HG02763 (cell line): ENCODE measurements around the gene SLC16A13.
"Not testable (repeated sequence)": the region's sequence is repeated elsewhere in the genome, so short reads cannot be mapped to it uniquely, and the experiment has no call there.

Experiments
- ATAC-seq: cut with Tn5 transposase; IDR thresholded peaks from one replicate; pipeline ENCODE4 v1.9.1; 2021; ENCODE audit warnings: mild to moderate bottlenecking, moderate library complexity; ENCODE audit not compliant: unreplicated experiment

The SLC16A13 gene

DNA sequence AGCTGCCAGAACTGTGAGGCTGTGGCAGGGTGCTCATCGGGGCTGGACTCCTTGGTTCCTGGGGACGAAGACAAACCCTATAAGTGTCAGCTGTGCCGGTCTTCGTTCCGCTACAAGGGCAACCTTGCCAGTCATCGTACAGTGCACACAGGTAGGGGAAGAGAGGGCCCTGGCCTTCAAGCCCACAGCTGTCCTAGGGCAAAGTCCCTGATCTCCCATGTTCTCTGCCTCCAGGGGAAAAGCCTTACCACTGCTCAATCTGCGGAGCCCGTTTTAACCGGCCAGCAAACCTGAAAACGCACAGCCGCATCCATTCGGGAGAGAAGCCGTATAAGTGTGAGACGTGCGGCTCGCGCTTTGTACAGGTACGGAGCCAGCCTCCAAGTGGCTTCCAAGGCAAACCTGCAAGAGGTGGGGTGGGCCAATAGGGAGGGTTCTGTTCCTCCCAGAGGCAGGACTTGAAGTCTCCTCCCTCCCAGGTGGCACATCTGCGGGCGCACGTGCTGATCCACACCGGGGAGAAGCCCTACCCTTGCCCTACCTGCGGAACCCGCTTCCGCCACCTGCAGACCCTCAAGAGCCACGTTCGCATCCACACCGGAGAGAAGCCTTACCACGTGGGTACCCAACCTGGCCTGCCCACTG lies 9.2 kb upstream of the SLC16A13 start:
- no peak for ATAC-seq

DNA sequence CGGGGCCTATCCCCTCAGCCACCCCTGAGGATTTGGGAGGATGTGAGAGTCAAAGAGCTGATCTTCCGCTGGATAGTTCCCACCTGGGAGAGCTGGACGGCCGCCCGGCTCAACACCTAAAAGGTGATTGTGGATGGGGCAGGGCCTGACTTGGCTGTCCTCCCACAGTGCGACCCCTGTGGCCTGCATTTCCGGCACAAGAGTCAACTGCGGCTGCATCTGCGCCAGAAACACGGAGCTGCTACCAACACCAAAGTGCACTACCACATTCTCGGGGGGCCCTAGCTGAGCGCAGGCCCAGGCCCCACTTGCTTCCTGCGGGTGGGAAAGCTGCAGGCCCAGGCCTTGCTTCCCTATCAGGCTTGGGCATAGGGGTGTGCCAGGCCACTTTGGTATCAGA lies 8.5 kb upstream of the SLC16A13 start:
- ATAC-seq: no peak

DNA sequence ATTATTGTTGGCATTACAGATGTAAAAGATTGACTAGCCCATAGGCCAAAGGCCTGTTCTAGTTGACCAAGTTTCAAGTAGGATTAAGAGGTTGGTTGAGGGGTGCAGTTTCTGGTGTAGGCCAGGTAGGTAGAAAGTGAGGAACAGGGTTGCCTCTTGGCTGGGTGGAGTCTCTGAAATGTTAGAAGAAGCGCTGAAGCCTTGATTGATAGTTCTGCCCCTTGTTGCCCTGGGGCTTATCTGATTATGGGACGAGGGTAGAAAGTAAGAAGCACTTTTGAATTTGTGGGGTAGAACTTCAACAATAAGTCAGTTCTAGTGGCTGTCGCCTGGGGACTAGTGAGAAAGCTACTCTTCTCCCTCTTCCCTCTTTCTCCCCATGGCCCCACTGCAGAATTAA lies 6.7 kb upstream of the SLC16A13 start:
- no peak for ATAC-seq

DNA sequence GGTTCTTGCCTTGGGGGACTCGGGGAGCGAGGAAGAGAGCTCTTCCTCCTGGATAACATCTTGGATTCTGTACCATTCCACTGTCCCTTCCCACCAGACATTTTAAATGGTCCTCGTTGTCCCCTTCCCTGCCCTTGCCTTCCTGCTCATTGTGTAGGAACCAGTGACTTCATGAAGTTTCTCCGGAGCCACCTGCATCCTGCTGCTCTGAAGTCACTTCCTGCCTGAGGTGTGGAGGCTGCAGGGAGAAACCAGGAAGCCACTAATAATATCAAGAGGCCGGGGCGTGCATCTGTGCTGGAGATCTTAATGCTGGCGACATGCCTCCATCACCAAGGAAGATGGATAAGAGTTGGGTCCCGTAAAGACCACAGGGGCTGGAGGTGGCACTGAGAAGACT lies 6.2 kb upstream of the SLC16A13 start:
- no peak for ATAC-seq

DNA sequence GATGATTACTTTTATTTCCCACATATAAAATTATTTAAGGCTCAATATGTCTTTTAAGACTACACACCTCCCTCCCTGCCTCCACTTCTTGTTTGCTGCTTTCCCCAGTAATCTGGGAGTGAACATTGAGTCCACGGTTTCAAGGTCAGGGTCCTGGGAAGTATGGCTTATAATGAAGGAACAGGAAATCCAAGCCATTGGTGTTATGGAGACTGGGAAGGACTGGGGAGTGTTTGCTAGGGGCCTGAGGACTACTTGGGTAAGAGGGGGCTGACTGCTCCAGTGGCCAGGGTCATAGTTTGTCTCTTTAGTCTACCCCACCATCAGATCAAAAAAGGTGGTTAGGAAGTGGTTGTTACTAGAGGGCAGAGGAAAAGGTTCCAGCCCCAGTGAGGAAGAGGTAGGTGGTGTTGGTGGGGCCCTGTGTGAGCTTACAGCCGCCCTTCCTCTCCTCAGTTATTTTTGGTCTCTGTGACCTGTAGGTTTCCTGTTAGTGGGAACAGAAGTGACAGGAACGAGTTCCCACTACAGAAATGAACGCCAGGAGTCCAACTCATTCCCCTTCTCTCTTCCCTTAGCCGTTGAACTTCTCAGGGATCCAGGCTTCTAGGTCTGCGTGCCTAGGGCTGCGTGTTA lies 742 bp upstream of the SLC16A13 start:
- peak; percentile 2 for ATAC-seq

DNA sequence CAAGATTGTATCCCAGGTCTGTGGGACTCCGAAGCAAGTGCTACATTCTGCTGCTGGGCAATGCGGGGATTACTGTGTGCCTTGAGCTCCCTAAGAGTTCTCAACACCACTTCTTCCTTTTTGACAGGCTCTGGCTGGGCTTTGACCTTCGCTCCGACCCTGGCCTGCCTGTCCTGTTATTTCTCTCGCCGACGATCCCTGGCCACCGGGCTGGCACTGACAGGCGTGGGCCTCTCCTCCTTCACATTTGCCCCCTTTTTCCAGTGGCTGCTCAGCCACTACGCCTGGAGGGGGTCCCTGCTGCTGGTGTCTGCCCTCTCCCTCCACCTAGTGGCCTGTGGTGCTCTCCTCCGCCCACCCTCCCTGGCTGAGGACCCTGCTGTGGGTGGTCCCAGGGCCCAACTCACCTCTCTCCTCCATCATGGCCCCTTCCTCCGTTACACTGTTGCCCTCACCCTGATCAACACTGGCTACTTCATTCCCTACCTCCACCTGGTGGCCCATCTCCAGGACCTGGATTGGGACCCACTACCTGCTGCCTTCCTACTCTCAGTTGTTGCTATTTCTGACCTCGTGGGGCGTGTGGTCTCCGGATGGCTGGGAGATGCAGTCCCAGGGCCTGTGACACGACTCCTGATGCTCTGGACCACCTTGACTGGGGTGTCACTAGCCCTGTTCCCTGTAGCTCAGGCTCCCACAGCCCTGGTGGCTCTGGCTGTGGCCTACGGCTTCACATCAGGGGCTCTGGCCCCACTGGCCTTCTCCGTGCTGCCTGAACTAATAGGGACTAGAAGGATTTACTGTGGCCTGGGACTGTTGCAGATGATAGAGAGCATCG lies 2.4 kb downstream of the SLC16A13 start:
- no peak for ATAC-seq

DNA sequence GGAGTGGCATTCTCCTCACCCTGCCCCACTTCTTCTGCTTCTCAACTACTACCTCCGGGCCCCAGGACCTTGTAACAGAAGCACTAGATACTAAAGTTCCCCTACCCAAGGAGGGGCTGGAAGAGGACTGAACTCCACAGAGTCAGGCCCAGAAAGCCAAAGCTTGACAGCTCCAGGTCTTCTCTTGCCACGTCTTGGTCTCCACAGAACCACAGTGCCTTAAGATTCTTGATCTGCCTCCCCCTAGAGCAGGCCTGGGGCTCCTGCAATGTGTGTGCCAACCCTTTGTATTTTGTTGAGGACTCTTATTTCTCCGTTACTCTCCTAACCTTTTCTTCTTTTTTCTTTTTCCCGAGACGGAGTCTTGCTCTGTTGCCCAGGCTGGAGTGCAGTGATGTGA lies 4.0 kb downstream of the SLC16A13 start:
- ATAC-seq: no peak

DNA sequence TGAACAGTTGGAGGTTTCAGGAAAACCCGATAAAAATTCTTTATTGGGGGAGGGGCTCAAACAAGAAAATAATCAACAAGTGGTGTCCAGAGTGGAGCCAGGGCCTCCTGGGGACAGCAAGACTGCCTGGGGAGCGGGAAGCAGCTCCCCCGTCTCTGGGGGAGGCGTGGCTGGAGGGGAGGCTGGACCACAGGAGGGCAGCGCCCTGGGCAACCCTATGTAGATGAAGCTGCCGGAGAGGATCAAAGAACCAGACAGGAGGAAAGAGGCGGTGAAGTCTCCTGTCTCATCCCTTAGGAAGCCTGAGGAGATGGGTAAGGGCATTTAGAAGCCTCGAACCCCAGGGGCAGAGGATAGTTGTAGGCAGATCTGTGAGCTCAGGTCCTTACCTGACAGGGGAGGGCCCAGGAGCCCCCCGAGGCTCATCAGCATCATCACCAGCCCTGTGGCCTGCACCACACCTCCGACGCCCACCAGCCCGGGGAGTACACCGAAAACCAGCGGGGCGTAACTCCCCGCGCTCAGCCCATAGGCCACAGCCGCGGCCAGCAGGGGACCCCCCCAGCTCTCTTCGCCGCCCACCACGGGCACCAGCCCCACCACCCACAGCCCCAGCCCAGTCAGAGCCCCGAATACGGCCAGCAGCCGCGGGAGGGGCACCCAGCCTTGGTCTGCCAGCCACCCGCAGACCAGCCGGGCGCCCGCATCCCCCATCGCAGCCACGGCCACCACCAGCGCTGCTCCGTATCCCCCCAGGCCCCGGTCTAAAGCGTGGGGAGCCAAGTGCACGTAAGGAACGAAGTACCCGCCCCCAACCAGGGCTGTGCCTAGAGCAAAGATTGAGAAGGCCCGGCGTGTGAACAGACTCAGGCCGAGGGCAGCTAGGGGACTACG lies 6.0 kb downstream of the SLC16A13 start:
- no peak for ATAC-seq

DNA sequence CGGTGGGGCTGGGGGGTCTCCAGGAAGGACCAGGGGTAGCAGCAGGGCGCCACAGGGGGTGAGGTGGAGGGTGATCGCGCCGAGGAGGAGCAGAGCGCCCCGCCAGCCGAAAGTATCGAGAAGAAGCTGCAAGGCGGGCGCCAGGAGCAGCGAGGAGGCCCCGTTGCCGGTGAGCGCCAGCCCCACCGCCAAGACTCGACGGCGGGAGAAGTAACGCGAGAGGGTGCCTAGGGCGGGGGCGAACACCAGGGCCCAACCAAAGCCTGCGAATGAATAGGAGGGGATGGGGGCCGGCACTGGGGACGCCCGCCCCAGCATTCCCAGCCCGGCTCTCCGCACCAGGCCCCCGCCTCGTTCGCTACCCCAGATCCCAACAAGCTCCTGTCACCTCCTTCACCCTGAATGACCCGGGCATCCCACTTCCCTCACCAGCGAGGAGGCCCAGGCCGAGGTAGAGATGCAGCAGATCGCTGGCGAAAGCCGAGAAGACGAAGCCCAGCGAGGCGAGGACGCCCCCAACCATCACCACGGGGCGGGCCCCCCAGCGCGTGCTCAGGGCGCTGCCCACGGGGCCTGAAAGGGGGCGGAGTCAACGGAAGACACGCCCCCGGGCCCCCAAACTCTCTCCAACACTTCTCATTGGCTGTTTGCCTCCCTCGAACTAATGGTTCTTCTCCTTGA lies 6.8 kb downstream of the SLC16A13 start:
- no peak for ATAC-seq

DNA sequence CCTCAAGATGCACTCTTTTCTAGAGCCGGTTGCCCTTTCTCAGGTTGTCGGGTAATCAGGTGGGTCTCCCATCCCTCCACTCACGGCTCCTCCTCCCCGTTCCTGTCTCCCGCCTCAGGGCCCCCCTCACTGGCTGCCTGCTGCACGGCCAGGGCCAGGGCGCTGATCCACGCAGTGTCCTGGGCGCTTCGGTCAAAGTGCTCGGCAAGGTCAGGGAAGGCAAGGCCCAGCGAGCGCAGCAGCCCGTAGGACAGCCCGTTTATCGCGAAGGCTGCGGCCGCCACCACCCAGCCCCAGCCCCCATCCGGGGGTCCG lies 7.3 kb downstream of the SLC16A13 start:
- no peak for ATAC-seq

DNA sequence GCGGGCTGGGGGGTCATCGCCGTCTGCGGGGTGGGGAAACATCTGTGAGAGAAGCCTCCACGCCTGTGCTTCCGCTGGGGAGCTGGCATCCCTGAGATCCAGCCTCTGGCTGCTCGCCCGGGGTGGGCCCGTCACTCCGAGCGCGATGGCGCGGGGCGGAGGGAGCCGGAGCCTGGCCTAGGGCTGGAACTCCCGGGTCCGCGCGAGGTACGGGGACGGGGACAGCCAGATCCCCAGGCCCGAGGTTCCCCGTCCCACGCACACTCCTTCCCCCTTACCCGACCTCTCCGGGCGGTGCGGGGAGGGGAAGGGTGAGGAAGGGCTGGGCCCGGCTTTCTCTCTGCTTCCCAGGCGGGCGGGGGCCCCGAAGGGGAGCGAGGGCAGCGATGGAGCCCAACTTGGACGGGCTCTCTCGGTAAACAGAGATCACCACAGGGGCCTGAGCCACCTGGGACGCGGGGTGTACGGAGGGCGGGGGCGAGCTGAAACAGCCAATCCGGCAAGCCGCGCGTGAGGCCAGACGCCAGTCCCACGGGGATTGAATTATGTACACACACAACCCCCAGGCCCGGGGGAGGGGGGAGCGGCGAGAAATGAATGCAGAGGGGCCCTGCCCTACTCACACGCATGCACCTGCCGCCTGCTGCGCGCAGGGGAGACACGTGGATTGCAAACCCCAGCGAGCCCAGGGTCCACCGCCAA lies 7.8 kb downstream of the SLC16A13 start, which contains the start of gene SLC16A11:
Gene SLC16A11, minus strand, starts transcription at position 596 of the 702 bp plus-strand sequence. Its CDS starts 579 bp downstream, at position 17.
- no peak for ATAC-seq

DNA sequence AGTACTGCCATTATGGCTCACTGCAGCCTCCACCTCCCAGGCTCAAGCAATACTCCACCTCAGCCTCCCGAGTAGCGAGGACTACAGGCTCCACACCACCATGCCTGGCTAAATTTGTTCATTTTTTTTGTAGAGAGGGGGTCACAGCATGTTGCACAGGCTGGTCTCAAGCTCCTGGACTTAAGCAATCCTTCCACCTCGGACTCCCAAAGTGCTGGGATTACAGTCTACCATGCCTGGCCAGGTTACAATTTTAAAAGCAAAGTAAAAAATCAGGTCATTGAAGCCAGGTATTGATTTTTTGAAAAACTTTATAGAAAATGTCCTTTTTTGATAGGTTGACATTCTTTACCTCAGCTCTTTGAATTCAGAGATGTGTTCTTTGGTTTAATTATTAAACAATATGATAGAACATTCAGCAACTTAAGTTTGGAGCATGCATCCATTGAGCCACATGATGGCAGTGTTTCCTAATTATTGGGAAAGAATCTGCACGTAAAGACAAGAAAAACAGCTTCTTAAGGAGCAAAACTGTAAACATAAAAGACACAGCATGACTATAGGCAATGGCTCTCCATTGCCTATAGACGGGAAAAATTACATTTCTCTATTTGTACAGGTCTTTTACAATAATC lies 9.8 kb downstream of the SLC16A13 start:
- ATAC-seq: no peak

DNA sequence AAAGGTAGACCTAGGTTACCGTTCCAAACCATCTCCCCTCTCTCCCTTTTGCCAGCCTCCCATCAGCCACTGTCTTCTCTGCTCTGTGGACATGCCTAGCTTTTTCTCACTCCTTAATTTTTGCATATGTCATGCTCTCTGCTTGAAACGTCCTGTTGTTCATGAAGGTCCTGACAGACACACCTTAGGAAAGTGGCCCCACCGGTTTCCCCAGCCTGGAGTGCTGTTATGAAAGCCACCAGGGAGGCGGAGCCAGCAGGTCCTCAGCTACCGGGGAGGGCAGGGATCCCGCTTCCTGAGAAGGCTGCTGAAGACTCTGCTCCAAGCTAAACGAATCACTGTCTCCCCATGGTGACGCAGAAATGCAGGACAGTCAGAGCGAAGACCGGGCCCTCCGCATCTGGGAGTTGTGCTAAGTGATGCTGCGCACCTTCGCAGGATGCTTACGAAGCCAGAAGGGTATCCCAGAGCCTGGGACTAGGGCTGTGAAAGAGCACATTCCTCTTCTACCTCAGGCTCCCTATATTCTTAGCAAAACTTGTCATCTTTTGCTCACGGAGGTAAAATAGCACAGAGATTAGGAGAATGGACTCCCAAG lies 10.4 kb downstream of the SLC16A13 start:
- ATAC-seq: no peak

DNA sequence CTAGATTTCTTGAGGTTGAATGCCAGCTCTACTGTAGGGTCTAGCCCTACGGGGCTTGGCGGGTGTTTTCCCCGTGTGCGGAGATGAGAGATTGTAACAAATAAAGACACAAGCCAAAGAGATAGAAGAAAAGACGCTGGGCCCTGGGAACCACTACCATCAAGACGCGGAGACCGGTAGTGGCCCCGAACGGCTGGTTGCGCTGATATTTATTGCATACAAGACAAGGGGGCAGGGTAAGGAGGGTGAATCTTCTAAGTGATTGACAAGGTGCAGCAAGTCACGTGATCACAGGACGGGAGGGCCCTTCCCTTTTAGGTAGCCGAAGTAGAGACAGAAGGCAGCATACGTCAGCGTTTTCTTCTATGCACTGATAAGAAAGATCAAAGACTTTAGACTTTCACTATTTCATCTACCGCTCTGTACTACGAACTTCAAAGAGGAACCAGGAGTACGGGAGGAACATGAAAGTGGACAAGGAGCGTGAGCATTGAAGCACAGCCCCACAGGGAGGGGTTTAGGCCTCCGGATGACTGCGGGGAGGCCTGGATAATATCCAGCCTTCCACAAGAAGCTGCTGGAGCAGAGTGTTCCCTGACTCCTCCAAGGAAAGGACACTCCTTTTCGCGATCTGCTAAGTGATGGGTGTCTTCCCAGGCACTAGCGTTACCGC lies 11.0 kb downstream of the SLC16A13 start:
- ATAC-seq: not testable (repeated sequence)

DNA sequence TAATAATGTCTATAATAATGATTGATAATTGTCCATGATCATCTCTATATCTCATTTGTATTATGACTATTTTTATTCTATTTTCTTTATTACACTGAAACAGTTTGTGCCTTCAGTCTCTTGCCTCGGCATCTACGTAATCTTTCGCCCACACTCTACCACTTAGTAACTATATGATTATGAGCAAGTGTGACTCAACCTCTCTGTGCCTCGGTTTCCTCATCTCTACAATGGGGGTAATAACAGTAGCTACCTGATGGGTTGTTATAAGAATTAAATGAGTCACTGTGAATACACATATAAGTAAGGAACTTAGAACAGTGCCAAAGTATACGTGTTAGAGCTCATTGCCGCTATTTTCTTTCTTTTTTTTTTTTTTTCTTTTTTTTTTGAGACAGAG lies 11.8 kb downstream of the SLC16A13 start:
- no peak for ATAC-seq

DNA sequence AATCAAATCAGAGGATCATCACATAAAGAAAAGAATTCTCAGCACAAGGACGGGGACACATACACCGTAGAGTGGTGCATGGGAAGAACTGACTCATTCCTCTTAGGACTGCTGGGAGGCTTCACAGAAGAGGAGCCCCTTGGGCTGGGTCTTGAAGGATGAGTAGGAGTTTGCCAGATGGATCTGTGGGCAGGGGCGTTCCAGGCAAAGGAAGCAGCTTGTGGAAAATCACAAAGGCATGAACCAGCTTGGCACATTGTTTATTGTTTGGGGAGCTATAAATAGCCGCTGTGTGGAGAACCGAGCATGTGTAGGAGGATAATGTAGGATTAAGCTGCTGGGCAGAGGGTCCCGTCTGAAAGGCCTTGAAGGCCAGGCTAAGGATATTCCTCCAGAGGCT lies 13.2 kb downstream of the SLC16A13 start:
- ATAC-seq: no peak

DNA sequence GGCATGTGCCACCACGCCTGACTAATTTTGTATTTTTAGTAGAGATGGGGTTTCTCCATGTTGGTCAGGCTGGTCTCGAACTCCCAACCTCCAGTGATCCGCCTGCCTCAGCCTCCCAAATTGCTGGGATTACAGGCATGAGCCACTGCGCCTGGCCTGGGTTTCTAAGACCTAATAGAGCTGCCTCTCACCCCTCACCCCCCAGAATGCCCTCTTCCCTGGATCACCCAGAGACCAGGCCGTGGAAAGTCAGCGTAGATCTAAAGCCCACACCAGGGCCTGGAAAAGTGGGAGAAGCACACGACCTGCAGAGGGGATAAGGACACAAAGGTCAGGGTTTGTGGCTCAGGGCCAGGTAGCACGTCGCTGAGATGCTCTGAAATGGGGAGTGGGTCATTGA lies 14.8 kb downstream of the SLC16A13 start:
- ATAC-seq: not testable (repeated sequence)

DNA sequence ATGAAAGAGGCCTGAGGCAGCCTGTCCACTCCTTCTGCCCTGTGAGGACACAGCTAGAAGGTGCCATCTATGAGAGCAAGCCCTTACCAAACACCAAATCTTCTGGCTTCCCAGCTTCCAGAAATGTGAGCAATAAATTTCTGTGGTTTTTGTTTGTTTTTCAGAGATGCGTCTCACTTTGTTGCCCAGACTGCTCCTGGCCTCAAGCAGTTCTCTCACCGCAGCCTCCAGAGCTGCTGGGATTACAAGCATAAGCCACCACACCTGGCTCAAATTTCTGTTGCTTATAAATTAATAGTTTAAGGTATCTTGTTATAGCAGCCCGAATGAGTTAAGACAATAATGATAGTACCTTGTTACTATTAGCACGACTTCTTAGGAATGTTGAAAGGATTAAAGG lies 20.6 kb downstream of the SLC16A13 start:
- no peak for ATAC-seq
